ENCODE data around the gene CHODL. TPM values are rescaled to one million over a fixed set of nuclear protein-coding genes. Genes with fewer than 3 reads are reported as not detected.

CHODL gene
- total RNA-seq, 1 donor from 2014 or later: 0.36 TPM

- TF ChIP-seq CTCF (IDR thresholded peaks at IDR 0.05; ENCODE audit: insufficient read depth, low read depth, low read length) (no peak), EZH2 (IDR thresholded peaks at IDR 0.05; ENCODE audit: insufficient read depth, low read length) (no peak)
Observed at GRCh38 chr21:18248171-18248570, 3.5 kb downstream of the CHODL start.

GRCh38 chr21:18249672-18250071, 5.0 kb downstream of the CHODL start:
- no peak overlapping the region for H3K27ac ChIP-seq (ENCODE audit: low read depth, low read length)
- no peak overlapping the region for H3K4me3 ChIP-seq (ENCODE audit: insufficient read depth, low read depth, low read length)
- peaks cover under 1% of the 10 kb centered on the region for H3K4me1 Mint-ChIP-seq (ENCODE audit: low read depth, unreplicated experiment)
- FAIRE-seq (no peak), DNase-seq (ENCODE audit: low read depth) (no peak)
- H3K79me2 ChIP-seq (ENCODE audit: insufficient read depth, low read length): no peaks in the 10 kb centered on the region
- no peaks in the 10 kb centered on the region for H3K4me1 ChIP-seq (ENCODE audit: insufficient read depth, low read length)
- no peaks in the 10 kb centered on the region for H3K36me3 Mint-ChIP-seq (ENCODE audit: low read depth, unreplicated experiment)
- H3K9ac ChIP-seq (ENCODE audit: low read length): no peak overlapping the region
- H3K27me3 ChIP-seq (ENCODE audit: insufficient read depth, low read length): peaks cover 3% of the 10 kb centered on the region
- H3K9me3 ChIP-seq (ENCODE audit: insufficient read depth, low read depth, low read length): no peaks in the 10 kb centered on the region
- H3K4me3 Mint-ChIP-seq (ENCODE audit: unreplicated experiment): no peak overlapping the region
- no peak overlapping the region for H3K27ac Mint-ChIP-seq (ENCODE audit: unreplicated experiment)
- no peak overlapping the region for H2AFZ ChIP-seq (ENCODE audit: low read depth, low read length)
- H3K9me3 Mint-ChIP-seq (ENCODE audit: unreplicated experiment): no peaks in the 10 kb centered on the region
- H3K4me2 ChIP-seq (ENCODE audit: low read length): no peak overlapping the region
- peaks cover 13% of the 10 kb centered on the region for H3K27me3 Mint-ChIP-seq (ENCODE audit: low read depth, unreplicated experiment)
- H3K36me3 ChIP-seq (ENCODE audit: insufficient read depth, low read length): no peaks in the 10 kb centered on the region
- no peaks in the 10 kb centered on the region for H4K20me1 ChIP-seq (ENCODE audit: insufficient read depth, low read length)
- TF ChIP-seq EZH2 (IDR thresholded peaks at IDR 0.05; ENCODE audit: insufficient read depth, low read length): no peak
- TF ChIP-seq CTCF (IDR thresholded peaks at IDR 0.05; ENCODE audit: insufficient read depth, low read depth, low read length): no peak

More at GRCh38 chr21:18248171-18248570, 3.5 kb downstream of the CHODL start:
- no peaks in the 10 kb centered on the region for H3K4me1 ChIP-seq (ENCODE audit: insufficient read depth, low read length)
- no peak overlapping the region for H3K4me2 ChIP-seq (ENCODE audit: low read length)
- peaks cover 28% of the 10 kb centered on the region for H3K27me3 Mint-ChIP-seq (ENCODE audit: low read depth, unreplicated experiment)
- H3K9me3 ChIP-seq (ENCODE audit: insufficient read depth, low read depth, low read length): no peaks in the 10 kb centered on the region
- FAIRE-seq: peak; percentile 20
- no peak overlapping the region for H3K27ac ChIP-seq (ENCODE audit: low read depth, low read length)
- H3K4me3 ChIP-seq (ENCODE audit: insufficient read depth, low read depth, low read length): no peak overlapping the region
- no peak for DNase-seq (ENCODE audit: low read depth)
- no peaks in the 10 kb centered on the region for H3K79me2 ChIP-seq (ENCODE audit: insufficient read depth, low read length)
- no peaks in the 10 kb centered on the region for H3K36me3 ChIP-seq (ENCODE audit: insufficient read depth, low read length)
- no peak overlapping the region for H3K27ac Mint-ChIP-seq (ENCODE audit: unreplicated experiment)
- no peak overlapping the region for H2AFZ ChIP-seq (ENCODE audit: low read depth, low read length)
- no peaks in the 10 kb centered on the region for H3K9me3 Mint-ChIP-seq (ENCODE audit: unreplicated experiment)
- H4K20me1 ChIP-seq (ENCODE audit: insufficient read depth, low read length): no peaks in the 10 kb centered on the region
- peaks cover 13% of the 10 kb centered on the region for H3K27me3 ChIP-seq (ENCODE audit: insufficient read depth, low read length)
- peaks cover 4% of the 10 kb centered on the region for H3K4me1 Mint-ChIP-seq (ENCODE audit: low read depth, unreplicated experiment)
- H3K36me3 Mint-ChIP-seq (ENCODE audit: low read depth, unreplicated experiment): no peaks in the 10 kb centered on the region
- no peak overlapping the region for H3K4me3 Mint-ChIP-seq (ENCODE audit: unreplicated experiment)
- no peak overlapping the region for H3K9ac ChIP-seq (ENCODE audit: low read length)

GRCh38 chr21:18251065-18251464, 6.4 kb downstream of the CHODL start:
- Histone ChIP-seq H3K9me3 (ENCODE audit: insufficient read depth, low read depth, low read length) (no peaks in the 10 kb centered on the region), H3K36me3 (ENCODE audit: insufficient read depth, low read length) (no peaks in the 10 kb centered on the region), H3K27ac (ENCODE audit: low read depth, low read length) (no peak overlapping the region), H3K4me3 (ENCODE audit: insufficient read depth, low read depth, low read length) (no peak overlapping the region), H3K9ac (ENCODE audit: low read length) (no peak overlapping the region), H3K4me1 (ENCODE audit: insufficient read depth, low read length) (no peaks in the 10 kb centered on the region), H3K4me2 (ENCODE audit: low read length) (no peak overlapping the region), H3K27me3 (ENCODE audit: insufficient read depth, low read length) (no peaks in the 10 kb centered on the region), H3K79me2 (ENCODE audit: insufficient read depth, low read length) (no peaks in the 10 kb centered on the region), H4K20me1 (ENCODE audit: insufficient read depth, low read length) (no peaks in the 10 kb centered on the region), H2AFZ (ENCODE audit: low read depth, low read length) (no peak overlapping the region)
- TF ChIP-seq CTCF (IDR thresholded peaks at IDR 0.05; ENCODE audit: insufficient read depth, low read depth, low read length) (no peak), EZH2 (IDR thresholded peaks at IDR 0.05; ENCODE audit: insufficient read depth, low read length) (no peak)
- Mint-ChIP-seq H3K4me3 (ENCODE audit: unreplicated experiment) (no peak overlapping the region), H3K36me3 (ENCODE audit: low read depth, unreplicated experiment) (no peaks in the 10 kb centered on the region), H3K9me3 (ENCODE audit: unreplicated experiment) (no peaks in the 10 kb centered on the region), H3K4me1 (ENCODE audit: low read depth, unreplicated experiment) (no peaks in the 10 kb centered on the region), H3K27me3 (ENCODE audit: low read depth, unreplicated experiment) (peaks cover 4% of the 10 kb centered on the region), H3K27ac (ENCODE audit: unreplicated experiment) (no peak overlapping the region)
- DNase-seq (ENCODE audit: low read depth): no peak
- FAIRE-seq: no peak
